Loucy (cell line): Measurements from ENCODE around the gene ATP1B2.

Experiments
- H2AFZ ChIP-seq: fragments of 200-600 bp; sonication (generic); 2 replicates; pipeline ENCODE4 v1.6.0; 2016; ENCODE audit warnings: antibody characterized with exemption, mild to moderate bottlenecking, low read length, moderate library complexity
- H3F3A ChIP-seq: fragments of 200-600 bp; 2 replicates; pipeline ENCODE4 v1.6.0; 2016; ENCODE audit warnings: antibody characterized with exemption, low read depth, mild to moderate bottlenecking
- H3K27me3 ChIP-seq: fragments of 200-600 bp; sonication (generic); 2 replicates; pipeline ENCODE4 v1.6.1; 2014; ENCODE audit warnings: low read length, mild to moderate bottlenecking; ENCODE audit not compliant: insufficient read depth, poor library complexity, severe bottlenecking
- H3K36me3 ChIP-seq: fragments of 200-600 bp; sonication (generic); 2 replicates; pipeline ENCODE4 v1.6.1; 2016; ENCODE audit warnings: low read length; ENCODE audit not compliant: insufficient read depth
- H3K4me1 ChIP-seq: fragments of 200-600 bp; sonication (generic); 2 replicates; pipeline ENCODE4 v1.5.1; 2014; ENCODE audit warnings: low read length, mild to moderate bottlenecking; ENCODE audit not compliant: insufficient read depth, poor library complexity, severe bottlenecking
- H3K4me2 ChIP-seq: fragments of 200-600 bp; sonication (generic); 2 replicates; pipeline ENCODE4 v1.6.0; 2014; ENCODE audit warnings: antibody characterized with exemption, low read length, low read depth, mild to moderate bottlenecking; ENCODE audit not compliant: poor library complexity, severe bottlenecking
- H3K4me3 ChIP-seq: fragments of 200-600 bp; sonication (generic); 2 replicates; pipeline ENCODE4 v1.5.1; 2014; ENCODE audit warnings: low read length, mild to moderate bottlenecking, mixed read lengths; ENCODE audit not compliant: poor library complexity, severe bottlenecking
- H3K79me2 ChIP-seq: fragments of 200-600 bp; sonication (generic); 2 replicates; pipeline ENCODE4 v1.6.1; 2014; ENCODE audit warnings: low read length; ENCODE audit not compliant: insufficient read depth
- H3K9ac ChIP-seq: fragments of 200-600 bp; sonication (generic); 2 replicates; pipeline ENCODE4 v1.6.0; 2014; ENCODE audit warnings: mild to moderate bottlenecking, low read depth, low read length, moderate library complexity; ENCODE audit not compliant: poor library complexity, severe bottlenecking
- H3K9me2 ChIP-seq: fragments of 200-600 bp; sonication (generic); replicated peaks from 2 replicates; pipeline ENCODE4 v1.6.1; 2016; ENCODE audit warnings: low read depth, low read length, mixed read lengths
- H3K9me3 ChIP-seq: fragments of 200-600 bp; sonication (generic); 2 replicates; pipeline ENCODE4 v1.6.1; 2014; ENCODE audit warnings: mild to moderate bottlenecking, antibody characterized with exemption, low read length, low read depth; ENCODE audit not compliant: insufficient read depth
- H4K20me1 ChIP-seq: fragments of 200-600 bp; sonication (generic); 2 replicates; pipeline ENCODE4 v1.6.0; 2014; ENCODE audit warnings: antibody characterized with exemption, low read length, mild to moderate bottlenecking; ENCODE audit not compliant: insufficient read depth, poor library complexity, severe bottlenecking
- CTCF ChIP-seq: fragments of 200-600 bp; sonication (generic); conservative IDR thresholded peaks from 2 replicates; pipeline ENCODE4 v1.5.1; 2014; ENCODE audit warnings: mild to moderate bottlenecking, antibody characterized with exemption, low read length
- EZH2phosphoT487 ChIP-seq: fragments of 200-600 bp; IDR thresholded peaks from 2 replicates; pipeline ENCODE4 v1.6.1; 2018; ENCODE audit warnings: antibody characterized with exemption, mild to moderate bottlenecking, moderate library complexity, borderline replicate concordance

Gene ATP1B2

GRCh38 chr17:7614425-7615264 is 36.1 kb upstream of the ATP1B2 start, which contains the start of gene FXR2:
Gene FXR2, minus strand, starts transcription at chr17:7614897. Its CDS starts 365 bp downstream, at chr17:7614532.
- Histone ChIP-seq H3K4me3 (peak within 1 kb of the TSS; percentile 94), H4K20me1 (peaks cover 37% of the 10 kb centered on the region), H2AFZ (peak within 1 kb of the TSS; percentile 80), H3K79me2 (peaks cover 45% of the 10 kb centered on the region), H3K9me3 (no peaks in the 10 kb centered on the region), H3K4me2 (peak within 1 kb of the TSS; percentile 97), H3K27me3 (no peaks in the 10 kb centered on the region), H3K36me3 (no peaks in the 10 kb centered on the region), H3K9ac (peak within 1 kb of the TSS; percentile 92), H3K9me2 (no peaks in the 10 kb centered on the region), H3F3A (no peaks in the 10 kb centered on the region), H3K4me1 (peaks cover 40% of the 10 kb centered on the region)
- no peak for TF ChIP-seq EZH2phosphoT487
- peak; percentile 57 for TF ChIP-seq CTCF

GRCh38 chr17:7615265-7615747 is 35.4 kb upstream of the ATP1B2 start:
- H3K4me2 ChIP-seq: peak overlapping the region; percentile 62

GRCh38 chr17:7618608-7619007 is 32.1 kb upstream of the ATP1B2 start:
- Histone ChIP-seq H3K9me2 (no peaks in the 10 kb centered on the region), H3K4me3 (no peak overlapping the region), H3K36me3 (no peaks in the 10 kb centered on the region), H3K79me2 (peaks cover 8% of the 10 kb centered on the region), H3K9ac (no peak overlapping the region), H3K4me1 (peaks cover 6% of the 10 kb centered on the region), H3K9me3 (no peaks in the 10 kb centered on the region), H3F3A (no peaks in the 10 kb centered on the region), H3K4me2 (no peak overlapping the region), H4K20me1 (peaks cover 8% of the 10 kb centered on the region), H2AFZ (no peak overlapping the region), H3K27me3 (no peaks in the 10 kb centered on the region)
- TF ChIP-seq EZH2phosphoT487 (no peak), CTCF (no peak)

More at GRCh38 chr17:7615265-7615747, 35.4 kb upstream of the ATP1B2 start:
- peak overlapping the region; percentile 80 for H2AFZ ChIP-seq
- H3K79me2 ChIP-seq: peaks cover 41% of the 10 kb centered on the region
- no peaks in the 10 kb centered on the region for H3K36me3 ChIP-seq
- no peaks in the 10 kb centered on the region for H3K9me3 ChIP-seq
- H3K4me3 ChIP-seq: peak overlapping the region; percentile 69
- peaks cover 36% of the 10 kb centered on the region for H3K4me1 ChIP-seq
- peaks cover 33% of the 10 kb centered on the region for H4K20me1 ChIP-seq
- H3K9ac ChIP-seq: peak overlapping the region; percentile 74
- TF ChIP-seq CTCF (no peak), EZH2phosphoT487 (no peak)
- H3K9me2 ChIP-seq: no peaks in the 10 kb centered on the region
- no peaks in the 10 kb centered on the region for H3K27me3 ChIP-seq
- H3F3A ChIP-seq: no peaks in the 10 kb centered on the region
